Esophagus squamous epithelium (tissue), 4 donors: ENCODE data around the gene F11R. TPM values are rescaled to one million over a fixed set of nuclear protein-coding genes. Genes with fewer than 3 reads are reported as not detected.

Experiments
- small RNA-seq, 4 donors: library from RNA; depleted of rRNA; stranded (forward); fragments of <200 nt; gene quantifications; one replicate each; pipeline ENCODE3, GENCODE V24; 2016
- total RNA-seq, 4 donors: library from RNA; depleted of rRNA; stranded (reverse); fragments of >200 nt; gene quantifications; one replicate each; pipeline ENCODE4 v1.1.0, GENCODE V29; 2016

The F11R gene
- total RNA-seq, 4 donors from 2014 or later = 84.9 to 108 (median 94.2) TPM

Small RNA genes within 50 kb of the gene (small RNA-seq; reads per million reads assigned to genes)
- 0 reads per million in 4 donors for gene AL591806.2

Other genes with a start within 250 kb of the F11R start
- gene LY9, start 225.0 kb downstream of the F11R start, total RNA-seq = 1 to 10 TPM in 1 of 4 donors, under 1 TPM in 3; 0.26 to 3.2 (median 0.60) TPM
- 1 to 10 TPM in 1 of 4 donors, under 1 TPM in 3; 0.18 to 1.7 (median 0.56) TPM for gene CD244, start 158.3 kb downstream of the F11R start, total RNA-seq
- gene ITLN1, start 136.0 kb downstream of the F11R start, total RNA-seq = not detected
- not detected for gene ITLN2, start 66.3 kb downstream of the F11R start, total RNA-seq
- 10 to 100 TPM; 69.3 to 99.0 (median 91.4) TPM for gene TSTD1, start 17.8 kb upstream of the F11R start, total RNA-seq
- gene USF1, start 24.8 kb upstream of the F11R start, total RNA-seq = 10 to 100 TPM; 35.9 to 55.7 (median 49.4) TPM
- 10 to 100 TPM in 2 of 4 donors, 1 to 10 TPM in 2; 2.9 to 13.5 (median 7.4) TPM for gene ARHGAP30, start 48.7 kb upstream of the F11R start, total RNA-seq
- gene NECTIN4, start 68.4 kb upstream of the F11R start, total RNA-seq = 100 to 1,000 TPM in 2 of 4 donors, 10 to 100 TPM in 2; 52.7 to 161 (median 96.2) TPM
- gene KLHDC9, start 77.2 kb upstream of the F11R start, total RNA-seq = 1 to 10 TPM in 3 of 4 donors, under 1 TPM in 1; 0.31 to 2.7 (median 1.7) TPM
- gene PFDN2, start 96.9 kb upstream of the F11R start, total RNA-seq = 10 to 100 TPM; 27.0 to 59.2 (median 45.3) TPM
- gene NIT1, start 97.0 kb upstream of the F11R start, total RNA-seq = 10 to 100 TPM; 16.9 to 28.6 (median 22.1) TPM
- gene DEDD, start 111.5 kb upstream of the F11R start, total RNA-seq = 10 to 100 TPM; 16.6 to 32.8 (median 27.2) TPM
- gene UFC1, start 132.8 kb upstream of the F11R start, total RNA-seq = 10 to 100 TPM; 68.3 to 79.9 (median 76.7) TPM
- gene USP21, start 138.3 kb upstream of the F11R start, total RNA-seq = 10 to 100 TPM; 12.1 to 20.4 (median 17.0) TPM
- 10 to 100 TPM in 2 of 4 donors, 1 to 10 TPM in 2; 5.8 to 28.8 (median 11.7) TPM for gene PPOX, start 145.3 kb upstream of the F11R start, total RNA-seq
- 10 to 100 TPM; 16.1 to 29.9 (median 18.1) TPM for gene B4GALT3, start 156.4 kb upstream of the F11R start, total RNA-seq
- 1 to 10 TPM; 1.3 to 2.6 (median 1.8) TPM for gene ADAMTS4, start 177.9 kb upstream of the F11R start, total RNA-seq
- 100 to 1,000 TPM in 2 of 4 donors, 10 to 100 TPM in 2; 77.7 to 140 (median 93.7) TPM for gene NDUFS2, start 181.2 kb upstream of the F11R start, total RNA-seq
- gene FCER1G, start 194.1 kb upstream of the F11R start, total RNA-seq = 10 to 100 TPM in 2 of 4 donors, 1 to 10 TPM in 2; 1.6 to 50.4 (median 25.4) TPM
- not detected for gene APOA2, start 202.5 kb upstream of the F11R start, total RNA-seq
- gene TOMM40L, start 204.9 kb upstream of the F11R start, total RNA-seq = 10 to 100 TPM in 2 of 4 donors, 1 to 10 TPM in 2; 7.6 to 23.9 (median 10.2) TPM
- gene NR1I3, start 217.1 kb upstream of the F11R start, total RNA-seq = not detected
- 10 to 100 TPM in 2 of 4 donors, 1 to 10 TPM in 2; 6.9 to 52.7 (median 9.6) TPM for gene PCP4L1, start 237.6 kb upstream of the F11R start, total RNA-seq